CD4-positive, alpha-beta T cell treated with Interleukin-12 subunit alpha and Interleukin-12 subunit beta, for 1 hour (primary cell): ENCODE results near the gene CHRNE.

Experiments
- DNase-seq: peaks from one replicate; pipeline ENCODE4 v3.0.0-alpha.2; 2020

Gene CHRNE

DNA sequence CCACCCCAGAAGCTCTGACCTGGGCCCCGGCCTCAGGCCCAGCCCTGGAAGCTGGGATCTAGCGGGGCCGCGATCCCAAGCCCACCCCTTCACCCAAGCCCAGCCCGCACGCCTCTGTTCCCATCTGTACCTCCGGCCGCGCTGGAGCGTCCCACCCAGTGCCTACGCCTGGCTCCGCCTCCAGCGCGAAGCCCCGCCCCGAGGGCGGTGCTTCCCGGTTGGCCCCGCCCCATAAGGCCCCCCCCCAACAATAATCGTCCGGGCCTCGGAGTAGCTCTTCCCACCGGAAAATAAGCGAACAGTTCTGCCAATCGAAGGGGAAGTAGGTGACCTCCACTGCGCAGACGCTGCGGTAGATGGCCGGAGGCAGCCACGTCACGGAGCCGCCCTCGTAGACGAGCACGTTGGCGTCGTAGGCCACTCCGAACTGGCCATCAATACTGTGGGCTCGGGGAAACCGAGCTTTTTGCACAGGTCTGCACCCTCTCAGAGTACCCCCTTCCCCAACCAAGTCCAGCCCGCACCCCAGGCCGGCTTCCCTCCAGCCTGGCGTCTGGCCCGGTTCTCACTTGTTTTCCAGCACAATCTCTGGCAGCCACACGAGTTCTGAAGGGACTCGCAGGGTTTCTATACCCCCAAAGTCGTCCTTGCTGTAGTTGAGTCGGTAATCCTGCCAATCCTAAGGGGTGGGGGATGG, 1.1 kb downstream of the CHRNE start:
- DNase-seq, result peak; percentile 43

DNA sequence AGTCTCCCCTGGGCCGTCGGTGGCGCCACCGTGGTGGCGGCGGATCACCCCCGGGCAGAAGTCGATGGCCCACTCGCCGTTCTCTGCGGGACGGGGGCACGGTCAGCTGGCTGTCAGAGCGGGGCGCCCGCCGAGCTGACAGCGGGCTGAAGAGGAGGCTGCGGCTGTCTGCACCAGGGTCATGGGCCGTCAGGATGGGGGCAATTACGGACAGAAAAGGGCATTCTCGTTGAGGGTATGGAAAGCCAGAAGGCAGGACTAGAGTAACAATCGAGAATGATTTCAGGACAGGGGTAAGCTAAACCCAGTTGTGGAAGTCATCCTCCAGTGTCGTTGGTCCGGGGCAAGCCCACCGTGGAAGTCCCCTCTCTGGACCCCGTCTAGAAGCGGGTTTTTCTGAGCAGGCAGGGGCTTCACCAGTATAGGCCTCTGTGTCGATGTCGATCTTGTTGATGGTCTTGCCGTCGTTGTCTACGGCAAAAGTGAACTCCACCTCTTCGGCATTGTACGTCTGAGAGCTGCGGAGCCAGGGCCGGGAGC, 1.7 kb downstream of the CHRNE start:
- peak; percentile 26 for DNase-seq

DNA sequence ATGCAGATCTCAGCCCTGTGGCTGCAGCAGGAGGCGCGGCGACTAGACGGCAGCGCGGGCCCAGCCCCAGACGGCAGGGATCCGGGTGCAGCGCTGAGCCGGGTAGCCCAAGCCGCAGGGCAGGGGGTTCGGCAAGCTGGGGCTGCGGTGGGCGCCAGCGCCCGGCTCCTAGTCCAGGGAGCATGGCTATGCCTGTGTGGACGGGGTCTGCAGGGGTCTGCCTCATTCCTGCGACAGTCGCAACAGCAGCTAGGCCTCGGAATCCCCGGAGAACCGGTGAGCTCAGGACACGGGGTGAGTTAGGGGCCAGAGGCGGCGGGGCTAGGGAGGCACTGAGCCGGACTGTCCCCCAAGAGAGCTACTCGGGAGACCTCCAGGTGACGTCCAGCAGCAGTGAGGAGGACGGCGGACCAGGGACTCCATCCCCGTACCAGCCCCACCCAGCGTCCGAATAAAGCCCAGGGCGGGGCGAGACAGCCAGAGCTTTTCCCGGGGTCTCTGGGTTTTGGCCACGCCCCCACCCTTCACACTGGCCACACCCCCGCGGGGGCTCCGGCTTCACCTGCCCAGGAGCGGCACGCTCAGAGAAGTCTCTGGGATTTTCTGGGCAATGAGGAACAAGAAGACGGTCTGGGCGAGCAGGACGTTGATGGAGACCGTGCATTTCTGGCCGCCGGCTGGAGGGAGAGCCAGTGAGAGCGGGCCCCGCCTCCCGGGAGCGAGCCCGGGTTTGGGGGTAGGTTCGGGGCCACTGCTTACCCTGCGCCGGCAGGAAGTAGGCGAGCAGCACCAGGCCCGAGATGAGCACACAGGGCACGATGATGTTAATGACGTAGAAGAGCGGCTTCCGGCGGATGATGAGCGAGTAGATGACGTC, 2.4 kb downstream of the CHRNE start:
- DNase-seq, result peak; percentile 81

DNA sequence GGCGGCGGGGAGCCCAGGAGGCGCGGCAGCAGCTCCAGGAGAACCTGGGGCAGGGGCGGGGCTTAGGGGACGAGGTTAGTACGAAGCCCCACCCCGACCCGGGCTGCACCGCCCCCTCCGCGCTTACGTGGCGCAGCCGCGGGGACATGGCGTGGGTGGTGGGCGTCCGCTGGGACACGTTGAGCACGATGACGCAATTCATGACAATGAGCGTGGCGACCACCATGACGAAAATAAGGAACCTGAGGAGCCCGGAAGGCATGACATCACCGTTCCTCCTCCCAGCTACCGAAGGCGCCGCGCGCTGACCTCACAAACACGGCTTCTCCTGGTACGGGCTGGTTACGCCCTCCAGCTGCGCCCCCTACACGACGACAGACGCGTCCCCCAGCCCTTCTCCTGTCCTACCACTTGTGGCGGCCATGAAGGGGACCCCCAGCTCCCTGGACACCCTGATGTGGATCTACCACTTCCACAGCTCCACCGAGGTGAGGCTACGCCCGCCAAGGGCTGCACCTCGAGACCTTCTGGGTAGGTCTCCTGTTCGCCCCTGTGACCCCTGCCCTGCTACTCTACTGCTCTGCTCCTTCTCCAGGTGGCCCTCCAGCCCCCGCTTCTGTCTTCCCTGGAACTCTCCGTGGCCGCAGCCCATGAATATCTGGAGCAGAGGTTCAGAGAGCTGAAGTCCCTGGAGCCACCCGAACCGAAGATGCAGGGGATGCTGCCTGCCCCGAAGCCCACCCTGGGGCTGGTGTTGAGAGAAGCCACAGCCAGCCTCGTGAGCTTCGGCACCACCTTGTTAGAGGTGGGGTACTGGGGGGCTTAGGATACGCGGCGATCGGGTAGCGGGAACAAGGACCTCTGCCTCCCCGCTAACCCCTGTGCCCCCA, 3.3 kb downstream of the CHRNE start, which contains the start of gene C17orf107:
TSS of gene C17orf107 (plus strand) at position 196 of the 890 bp plus-strand sequence. CDS start at position 423, 227 bp downstream.
- peak; percentile 94 for DNase-seq

DNA sequence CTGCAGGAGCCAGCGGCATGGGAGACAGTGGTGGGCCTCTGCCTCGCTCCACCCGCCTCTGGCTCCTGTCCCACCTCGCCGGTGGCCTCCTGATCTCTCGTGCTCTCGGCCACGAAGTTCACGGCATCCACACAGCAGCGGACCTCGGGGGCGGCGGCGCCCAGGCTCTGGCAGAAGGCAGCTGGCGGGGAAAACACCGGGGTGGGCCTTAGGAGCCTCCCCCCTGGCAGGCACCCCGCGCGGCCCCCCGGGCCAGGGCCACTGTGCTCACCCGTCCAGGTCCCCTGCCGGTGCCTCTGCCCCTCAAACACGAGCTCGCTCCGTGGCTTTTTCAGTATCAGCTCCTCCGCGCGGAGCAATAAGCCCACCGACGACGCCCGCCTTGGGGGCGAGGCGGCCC, 4.0 kb downstream of the CHRNE start:
- DNase-seq, result no peak

DNA sequence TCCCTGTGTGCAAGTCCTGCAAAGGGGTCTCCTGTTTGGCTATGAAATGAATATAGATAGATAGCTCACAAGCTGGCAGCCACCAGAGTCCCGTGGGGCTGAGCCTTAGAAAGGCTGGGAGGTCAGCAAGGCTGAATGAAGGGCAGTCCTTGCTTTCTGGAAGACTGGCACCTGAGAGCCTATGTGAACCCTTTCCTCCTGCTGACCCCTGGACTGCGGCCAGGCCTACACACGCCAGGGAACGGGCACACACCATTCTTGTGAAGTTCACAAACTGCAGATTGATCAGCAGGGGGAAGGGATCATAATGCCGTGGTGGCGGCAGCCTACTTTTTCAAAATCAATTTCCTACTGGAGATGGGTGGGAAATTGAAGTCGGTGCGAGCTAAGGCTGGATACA, 4.5 kb downstream of the CHRNE start:
- no peak for DNase-seq

DNA sequence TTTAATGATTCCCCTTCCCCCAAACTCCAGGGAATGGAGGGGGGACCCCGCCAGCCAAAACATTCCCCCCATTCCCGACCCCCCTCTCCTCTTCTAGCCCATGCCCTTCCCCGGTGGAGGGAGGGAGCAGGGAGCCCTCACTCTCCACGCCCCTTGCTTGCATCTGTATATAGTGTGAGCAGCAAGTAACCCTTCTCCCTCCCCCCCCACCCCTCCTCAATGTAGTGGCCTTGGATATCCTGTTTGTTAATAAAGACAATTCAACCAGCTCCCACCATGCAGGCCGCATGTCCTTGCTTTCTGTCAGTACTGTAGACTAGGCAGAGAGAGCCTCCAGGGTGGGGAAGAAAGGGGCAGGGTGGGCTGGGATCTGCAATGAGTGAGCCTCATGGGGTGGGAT, 5.1 kb downstream of the CHRNE start:
- DNase-seq, result no peak

DNA sequence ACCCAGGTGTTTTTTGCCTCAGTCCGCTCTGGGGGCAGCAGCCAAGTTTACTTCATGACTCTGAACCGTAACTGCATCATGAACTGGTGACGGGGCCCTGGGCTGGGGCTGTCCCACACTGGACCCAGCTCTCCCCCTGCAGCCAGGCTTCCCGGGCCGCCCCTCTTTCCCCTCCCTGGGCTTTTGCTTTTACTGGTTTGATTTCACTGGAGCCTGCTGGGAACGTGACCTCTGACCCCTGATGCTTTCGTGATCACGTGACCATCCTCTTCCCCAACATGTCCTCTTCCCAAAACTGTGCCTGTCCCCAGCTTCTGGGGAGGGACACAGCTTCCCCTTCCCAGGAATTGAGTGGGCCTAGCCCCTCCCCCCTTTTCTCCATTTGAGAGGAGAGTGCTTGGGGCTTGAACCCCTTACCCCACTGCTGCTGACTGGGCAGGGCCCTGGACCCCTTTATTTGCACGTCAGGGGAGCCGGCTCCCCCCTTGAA, 5.7 kb downstream of the CHRNE start:
- no peak for DNase-seq

DNA sequence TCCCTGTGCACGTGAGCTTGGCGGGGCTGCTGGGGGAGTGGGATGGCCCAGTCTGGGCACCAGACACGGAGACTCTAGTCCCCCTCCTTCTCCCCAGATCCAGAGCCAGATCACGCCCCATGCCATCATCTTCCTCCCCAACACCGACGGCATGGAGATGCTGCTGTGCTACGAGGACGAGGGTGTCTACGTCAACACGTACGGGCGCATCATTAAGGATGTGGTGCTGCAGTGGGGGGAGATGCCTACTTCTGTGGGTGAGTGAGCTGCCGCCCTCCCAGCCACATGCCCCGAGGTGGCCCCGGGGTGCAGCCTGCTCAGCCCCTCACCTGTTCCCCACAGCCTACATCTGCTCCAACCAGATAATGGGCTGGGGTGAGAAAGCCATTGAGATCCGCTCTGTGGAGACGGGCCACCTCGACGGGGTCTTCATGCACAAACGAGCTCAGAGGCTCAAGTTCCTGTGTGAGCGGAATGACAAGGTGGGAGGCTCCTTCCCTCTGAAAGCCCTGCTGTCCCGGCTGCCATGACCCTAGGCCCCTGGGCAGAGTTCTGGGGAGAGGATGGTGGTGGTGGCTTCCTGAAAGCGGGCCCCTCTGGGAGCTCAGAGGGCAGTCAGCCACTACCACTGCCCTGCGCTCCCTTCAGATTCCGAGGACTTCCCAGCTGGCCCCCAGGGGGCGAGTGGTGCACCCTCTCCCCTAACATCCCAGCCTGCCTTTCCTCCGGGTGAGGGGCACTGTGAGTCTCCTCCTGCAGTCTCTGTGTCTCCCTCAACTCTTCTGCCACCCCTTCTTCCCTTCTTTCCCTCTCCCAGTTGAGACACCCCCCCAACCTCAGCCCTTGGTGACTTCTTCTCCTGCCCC, 6.3 kb downstream of the CHRNE start:
- no peak for DNase-seq

DNA sequence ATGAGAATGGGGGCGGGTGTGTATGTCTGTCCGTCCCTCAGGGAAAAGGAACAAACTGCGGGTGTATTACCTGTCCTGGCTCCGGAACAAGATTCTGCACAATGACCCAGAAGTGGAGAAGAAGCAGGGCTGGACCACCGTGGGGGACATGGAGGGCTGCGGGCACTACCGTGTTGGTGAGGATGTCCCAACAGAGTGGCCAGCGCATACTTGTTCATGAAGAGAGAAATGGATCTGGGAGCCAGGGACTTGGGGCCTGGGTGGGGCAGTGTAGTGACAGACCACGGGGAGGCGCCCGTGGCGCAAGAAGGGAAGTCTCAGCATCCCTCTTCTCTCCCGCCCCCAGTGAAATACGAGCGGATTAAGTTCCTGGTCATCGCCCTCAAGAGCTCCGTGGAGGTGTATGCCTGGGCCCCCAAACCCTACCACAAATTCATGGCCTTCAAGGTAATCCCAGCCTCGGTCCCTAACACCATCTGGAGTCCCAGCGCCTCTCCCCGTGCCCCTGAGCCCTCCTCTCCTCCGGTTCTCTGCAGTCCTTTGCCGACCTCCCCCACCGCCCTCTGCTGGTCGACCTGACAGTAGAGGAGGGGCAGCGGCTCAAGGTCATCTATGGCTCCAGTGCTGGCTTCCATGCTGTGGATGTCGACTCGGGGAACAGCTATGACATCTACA, 7.1 kb downstream of the CHRNE start:
- no peak for DNase-seq

DNA sequence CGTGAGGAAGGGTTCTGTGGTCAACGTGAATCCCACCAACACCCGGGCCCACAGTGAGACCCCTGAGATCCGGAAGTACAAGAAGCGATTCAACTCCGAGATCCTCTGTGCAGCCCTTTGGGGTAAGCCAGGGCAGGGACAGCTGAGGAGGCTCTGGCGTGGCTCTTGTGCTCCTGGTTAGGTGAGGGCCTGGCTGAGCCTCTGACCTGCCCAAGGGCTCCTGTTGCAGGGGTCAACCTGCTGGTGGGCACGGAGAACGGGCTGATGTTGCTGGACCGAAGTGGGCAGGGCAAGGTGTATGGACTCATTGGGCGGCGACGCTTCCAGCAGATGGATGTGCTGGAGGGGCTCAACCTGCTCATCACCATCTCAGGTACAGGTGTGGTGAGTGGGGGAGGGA, 7.8 kb downstream of the CHRNE start:
- DNase-seq, result no peak

DNA sequence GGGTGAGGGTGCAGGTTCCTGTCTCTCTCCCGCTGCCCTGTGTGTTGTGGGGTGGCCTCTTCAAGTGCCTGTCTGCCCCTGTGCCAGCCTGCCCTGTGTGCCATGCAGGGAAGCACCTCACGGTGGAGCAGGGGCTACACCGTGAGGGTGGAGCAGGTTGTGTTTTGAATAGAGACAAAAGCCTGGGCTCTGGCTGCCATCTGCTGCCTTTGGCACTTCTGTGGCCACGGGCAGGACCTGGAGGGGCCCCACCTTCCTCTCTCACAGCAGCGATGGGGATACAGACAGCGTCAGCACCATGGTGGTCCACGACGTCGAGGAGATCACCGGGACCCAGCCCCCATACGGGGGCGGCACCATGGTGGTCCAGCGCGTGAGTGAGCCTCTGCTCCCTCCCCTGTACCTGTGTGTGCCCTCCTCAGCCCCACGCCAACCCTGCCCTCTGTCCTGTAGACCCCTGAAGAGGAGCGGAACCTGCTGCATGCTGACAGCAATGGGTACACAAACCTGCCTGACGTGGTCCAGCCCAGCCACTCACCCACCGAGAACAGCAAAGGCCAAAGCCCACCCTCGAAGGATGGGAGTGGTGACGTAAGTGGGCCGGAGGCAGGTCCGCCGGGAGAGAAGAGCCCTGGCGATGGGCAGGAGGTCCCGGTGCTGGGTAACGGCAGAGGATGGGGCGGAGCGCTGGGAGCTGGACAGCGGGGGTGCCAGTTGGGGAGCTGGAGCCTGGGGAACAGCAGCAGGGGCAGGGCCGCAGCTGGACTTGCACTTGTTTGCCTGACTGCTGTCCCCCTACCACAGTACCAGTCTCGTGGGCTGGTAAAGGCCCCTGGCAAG, 9.0 kb downstream of the CHRNE start:
- DNase-seq, result no peak

DNA sequence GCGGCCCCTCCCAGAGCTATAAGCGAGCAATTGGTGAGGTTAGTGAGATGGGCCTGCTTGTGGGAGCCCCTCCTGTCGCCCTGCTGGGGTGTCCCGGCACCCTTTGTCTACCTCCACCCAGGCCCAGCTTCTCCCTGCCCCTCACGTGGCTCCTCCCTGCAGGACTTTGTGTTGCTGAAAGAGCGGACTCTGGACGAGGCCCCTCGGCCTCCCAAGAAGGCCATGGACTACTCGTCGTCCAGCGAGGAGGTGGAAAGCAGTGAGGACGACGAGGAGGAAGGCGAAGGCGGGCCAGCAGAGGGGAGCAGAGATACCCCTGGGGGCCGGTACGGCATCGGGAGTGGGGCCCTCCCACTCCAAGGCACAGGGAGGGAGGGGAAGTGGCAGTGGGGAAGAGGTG, 9.6 kb downstream of the CHRNE start:
- DNase-seq, result no peak

DNA sequence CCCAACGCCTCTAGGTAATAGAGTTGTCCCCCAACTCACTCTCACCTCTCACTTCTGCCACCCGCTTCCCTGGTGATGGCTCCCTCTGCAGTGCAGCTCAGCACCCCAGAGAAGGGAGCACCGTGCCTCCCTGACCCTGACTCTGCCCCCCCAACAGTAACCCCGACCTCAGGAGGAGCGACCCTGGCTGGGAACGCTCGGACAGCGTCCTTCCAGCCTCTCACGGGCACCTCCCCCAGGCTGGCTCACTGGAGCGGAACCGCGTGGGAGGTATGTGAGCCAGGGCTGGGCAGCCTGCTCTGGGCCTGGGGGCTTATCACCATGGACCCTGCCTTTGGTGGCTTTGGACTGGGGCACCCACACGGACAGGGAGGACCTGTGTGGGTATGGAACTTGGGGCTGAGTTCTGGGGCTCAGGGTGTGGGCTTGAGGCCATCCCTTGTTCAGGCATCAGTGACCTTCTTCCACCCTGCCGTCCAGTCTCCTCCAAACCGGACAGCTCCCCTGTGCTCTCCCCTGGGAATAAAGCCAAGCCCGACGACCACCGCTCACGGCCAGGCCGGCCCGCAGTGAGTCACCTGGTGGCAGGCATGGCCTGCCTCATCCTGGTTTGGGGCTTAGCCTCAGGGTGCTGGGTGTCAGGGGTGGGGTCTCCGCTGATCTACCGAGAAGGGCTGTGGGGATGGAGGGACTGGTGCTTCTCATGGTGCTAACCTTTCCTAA, 10.2 kb downstream of the CHRNE start:
- no peak for DNase-seq

DNA sequence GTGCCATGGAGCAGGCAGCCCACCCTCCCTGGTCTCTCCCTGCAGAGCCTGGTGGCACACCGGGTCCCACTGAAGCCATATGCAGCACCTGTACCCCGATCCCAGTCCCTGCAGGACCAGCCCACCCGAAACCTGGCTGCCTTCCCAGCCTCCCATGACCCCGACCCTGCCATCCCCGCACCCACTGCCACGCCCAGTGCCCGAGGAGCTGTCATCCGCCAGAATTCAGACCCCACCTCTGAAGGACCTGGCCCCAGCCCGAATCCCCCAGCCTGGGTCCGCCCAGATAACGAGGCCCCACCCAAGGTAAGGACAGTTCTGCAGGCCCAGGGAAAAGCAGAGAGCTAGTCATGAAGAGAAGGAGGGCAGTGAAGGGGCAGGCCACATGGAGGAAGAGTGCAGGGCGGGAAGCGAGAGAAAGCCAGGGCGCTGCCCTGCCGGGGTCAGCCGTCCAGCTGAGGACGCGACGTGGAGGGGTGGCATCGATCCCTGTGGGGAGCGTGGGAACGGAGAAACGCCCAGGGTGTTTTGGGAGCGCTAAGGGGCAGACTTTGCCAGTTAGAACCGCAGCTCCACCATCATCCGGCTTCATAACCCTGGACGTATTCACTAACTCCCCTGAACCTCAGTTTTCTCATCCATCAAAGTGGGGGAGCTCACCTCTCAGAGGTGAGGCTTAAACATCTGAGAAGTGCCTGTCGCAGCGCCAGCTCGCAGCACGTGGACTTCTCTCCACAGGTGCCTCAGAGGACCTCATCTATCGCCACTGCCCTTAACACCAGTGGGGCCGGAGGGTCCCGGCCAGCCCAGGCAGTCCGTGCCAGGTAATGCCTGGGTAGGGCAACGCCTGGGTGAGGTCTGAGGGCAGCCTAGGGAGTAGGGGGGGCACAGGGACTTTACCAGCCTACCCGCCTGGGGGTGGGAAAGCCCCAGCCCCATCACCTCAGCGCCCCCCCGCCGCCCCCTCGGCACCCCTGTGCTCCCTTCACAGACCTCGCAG, 11.2 kb downstream of the CHRNE start:
- no peak for DNase-seq

DNA sequence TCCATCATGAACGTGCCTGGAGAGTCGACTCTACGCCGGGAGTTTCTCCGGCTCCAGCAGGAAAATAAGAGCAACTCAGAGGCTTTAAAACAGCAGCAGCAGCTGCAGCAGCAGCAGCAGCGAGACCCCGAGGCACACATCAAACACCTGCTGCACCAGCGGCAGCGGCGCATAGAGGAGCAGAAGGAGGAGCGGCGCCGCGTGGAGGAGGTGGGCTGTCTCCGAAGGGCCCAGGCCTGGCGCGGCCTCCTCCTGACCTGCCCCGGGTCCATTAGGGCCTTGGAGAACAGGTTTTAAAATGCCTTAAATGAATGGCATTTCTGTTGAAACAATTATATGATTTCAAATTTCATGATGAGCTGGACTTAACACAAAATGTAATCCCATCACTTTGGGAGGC, 15.3 kb downstream of the CHRNE start:
- no peak for DNase-seq

DNA sequence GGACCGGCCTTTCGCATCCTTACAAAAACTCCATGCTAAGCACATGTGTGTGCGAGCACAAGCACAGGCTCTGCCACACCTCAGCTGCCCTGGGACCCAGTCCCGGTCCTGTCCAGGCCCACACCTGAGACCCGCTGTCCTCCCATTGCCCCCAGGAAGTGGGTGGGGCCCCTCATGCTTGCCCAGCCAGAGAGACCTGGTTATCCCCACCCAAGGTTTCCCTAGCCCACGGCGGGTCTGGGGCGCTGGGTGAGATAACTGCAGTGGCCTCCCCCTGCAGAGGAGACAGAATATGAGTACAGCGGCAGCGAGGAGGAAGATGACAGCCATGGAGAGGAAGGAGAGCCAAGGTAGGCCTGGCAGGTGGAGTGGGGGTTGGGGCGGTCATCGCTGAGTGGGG, 16.1 kb downstream of the CHRNE start:
- no peak for DNase-seq

DNA sequence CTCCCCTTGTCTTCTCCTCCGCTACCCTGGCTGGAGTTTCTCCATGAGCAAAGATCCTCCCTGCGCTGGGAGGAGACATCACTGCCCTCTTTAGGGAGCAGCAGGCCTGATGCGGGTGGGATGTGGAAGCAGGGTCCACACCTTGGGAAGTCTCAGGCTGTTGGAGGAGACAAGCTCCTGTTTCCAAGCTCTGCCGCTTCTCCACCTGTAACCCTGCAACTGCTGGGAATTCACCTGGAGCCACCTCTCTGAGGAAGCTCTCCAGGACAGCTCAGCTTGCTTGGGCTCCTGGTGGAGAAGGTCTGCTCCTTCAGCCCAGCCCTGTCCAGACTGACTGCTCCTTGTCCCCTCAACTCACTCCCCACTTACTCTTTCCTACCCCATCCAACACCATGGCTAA, 18.4 kb downstream of the CHRNE start:
- no peak for DNase-seq
